Caco-2 (cell line): ENCODE results near the gene GCDH. TPM values are rescaled to one million over a fixed set of nuclear protein-coding genes. Genes with fewer than 3 reads are reported as not detected.

ENCODE experiments used
- BruUV-seq: library from RNA; stranded (reverse); fragments of 400-500 nt; replicated peaks from 2 replicates; lab custom pipeline; 2021; lab: Mats Ljungman, UMichigan
- CTCF ChIA-PET: fragments of 300-600 bp; sonication (Branson Sonifier 250); formaldehyde crosslinking; loops from one replicate; lab custom pipeline; 2022; ENCODE audit warnings: antibody characterized with exemption; lab: Charles Lee
- POLR2A ChIA-PET: fragments of 300-600 bp; sonication (Branson Sonifier 250); formaldehyde crosslinking; loops from one replicate; lab custom pipeline; 2022; ENCODE audit warnings: antibody characterized with exemption; lab: Charles Lee
- DNase-seq, 2 experiments: peaks; one replicate each; pipeline versions ENCODE4 v3.0.0 to v3.0.0-alpha.2; 2020 to 2022
- H3K27me3 ChIP-seq: replicated peaks from 2 replicates; pipeline ENCODE4 v1.6.0; 2011; ENCODE audit warnings: low read length; ENCODE audit not compliant: control insufficient read depth, insufficient read depth
- H3K36me3 ChIP-seq: 2 replicates; pipeline ENCODE4 v1.5.1; 2011; ENCODE audit warnings: low read length; ENCODE audit not compliant: control insufficient read depth, insufficient read depth
- H3K4me1 ChIP-seq: fragments of 250-450 bp; sonication (Bioruptor Pico); 2 replicates; pipeline ENCODE4 v1.5.1; 2020; ENCODE audit warnings: mild to moderate bottlenecking
- H3K4me3 ChIP-seq: 2 replicates; pipeline ENCODE4 v1.5.1; 2011; ENCODE audit warnings: low read depth, mild to moderate bottlenecking, control low read depth, low read length
- H3K9me3 ChIP-seq: fragments of 250-450 bp; sonication (Bioruptor Pico); 2 replicates; pipeline ENCODE4 v1.5.1; 2020; ENCODE audit warnings: mild to moderate bottlenecking, moderate library complexity
- H3K27ac Mint-ChIP-seq: one replicate; pipeline ENCODE4 v1.8.0; 2022; ENCODE audit warnings: mixed read lengths; ENCODE audit not compliant: unreplicated experiment
- H3K27me3 Mint-ChIP-seq: one replicate; pipeline ENCODE4 v1.8.0; 2022; ENCODE audit warnings: mixed read lengths; ENCODE audit not compliant: insufficient read depth, unreplicated experiment
- H3K36me3 Mint-ChIP-seq: one replicate; pipeline ENCODE4 v1.8.0; 2022; ENCODE audit warnings: mild to moderate bottlenecking, mixed read lengths; ENCODE audit not compliant: insufficient read depth, unreplicated experiment
- H3K4me1 Mint-ChIP-seq: one replicate; pipeline ENCODE4 v1.8.0; 2022; ENCODE audit warnings: low read depth, mixed read lengths; ENCODE audit not compliant: unreplicated experiment
- H3K4me3 Mint-ChIP-seq: one replicate; pipeline ENCODE4 v1.8.0; 2022; ENCODE audit warnings: mild to moderate bottlenecking, moderate library complexity, mixed read lengths; ENCODE audit not compliant: unreplicated experiment
- H3K9me3 Mint-ChIP-seq: one replicate; pipeline ENCODE4 v1.8.0; 2022; ENCODE audit warnings: mixed read lengths; ENCODE audit not compliant: unreplicated experiment
- intact Hi-C: fragments of 100-400 bp; cut with micrococcal nuclease; formaldehyde crosslinking; loops from one replicate; pipeline ENCODE4 v1.10.0; 2022; ENCODE audit not compliant: unreplicated experiment
- total RNA-seq: library from RNA; stranded (reverse); gene quantifications from 2 replicates; pipeline ENCODE4 v1.2.3, GENCODE V29; 2022
- TF ChIP-seq, protein P1 (sequence below), 2 experiments: fragments of 200-600 bp in 1 of 2; IDR thresholded peaks; 1 replicate in 1 of 2; 2 replicates in 1 of 2; pipeline versions ENCODE4 v1.5.1 to v1.8.0; 2011 to 2022; ENCODE audit warnings: antibody characterized with exemption in 1 of 2, control low read depth in 1 of 2, inconsistent platforms in 1 of 2, low read depth in 1 of 2, low read length in 1 of 2, mild to moderate bottlenecking in 1 of 2, moderate library complexity in 1 of 2; ENCODE audit not compliant: insufficient read depth in 1 of 2, severe bottlenecking in 1 of 2, unreplicated experiment in 1 of 2

The GCDH gene
- total RNA-seq, 1 experiment from 2014 or later: 31.4 TPM

DNA sequence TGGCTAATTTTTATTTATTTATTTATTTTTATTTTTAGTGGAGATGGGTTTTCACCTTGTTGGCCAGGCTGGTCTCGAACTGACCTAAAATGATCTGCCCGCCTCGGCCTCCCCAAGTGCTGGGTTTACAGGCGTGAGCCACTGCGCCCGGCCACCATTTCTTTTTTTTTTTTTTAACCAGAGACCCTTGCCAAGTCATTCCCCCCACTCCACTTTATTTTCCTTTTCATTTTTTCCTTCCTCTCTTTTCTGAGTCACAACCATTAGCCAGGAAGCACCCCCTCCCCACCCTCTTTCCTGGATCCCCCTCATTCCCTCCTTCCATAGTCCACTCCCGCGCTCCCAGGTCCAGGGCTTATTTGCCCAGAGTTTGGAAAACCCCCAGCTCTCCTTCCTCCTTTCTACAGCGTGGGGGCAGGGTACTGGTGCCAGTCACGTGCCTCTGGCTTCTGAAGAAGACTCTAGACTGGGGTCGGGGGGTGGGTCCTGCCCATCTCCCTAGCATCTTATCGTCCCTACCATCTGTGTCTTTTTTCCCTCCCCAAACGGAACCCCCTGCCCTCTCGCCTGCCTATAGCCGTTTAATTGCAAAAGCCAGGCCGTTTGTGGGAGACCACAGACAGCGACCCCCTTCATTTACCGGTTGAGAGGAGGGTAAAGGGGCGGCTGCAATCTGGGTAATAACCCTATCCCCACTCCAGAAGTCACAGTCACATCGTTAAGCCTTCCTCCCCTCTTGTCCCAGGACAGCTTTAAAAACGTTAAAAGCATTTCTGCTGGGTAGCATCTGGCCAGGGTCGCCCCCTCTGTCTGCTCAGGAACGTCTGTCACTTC lies 46.4 kb downstream of the GCDH start:
- Mint-ChIP-seq H3K9me3 (no peaks in the 10 kb centered on the region), H3K27ac (peak overlapping the region; percentile 97), H3K4me1 (peaks cover 21% of the 10 kb centered on the region), H3K4me3 (peak overlapping the region; percentile 97), H3K36me3 (peaks cover 64% of the 10 kb centered on the region), H3K27me3 (peaks cover 3% of the 10 kb centered on the region)
- DNase-seq: no peak
- H3K4me1 ChIP-seq: peaks cover 26% of the 10 kb centered on the region; the same call in 1 of the 2 replicates
- H3K9me3 ChIP-seq: no peaks in the 10 kb centered on the region
- TF ChIP-seq, protein P1, sequence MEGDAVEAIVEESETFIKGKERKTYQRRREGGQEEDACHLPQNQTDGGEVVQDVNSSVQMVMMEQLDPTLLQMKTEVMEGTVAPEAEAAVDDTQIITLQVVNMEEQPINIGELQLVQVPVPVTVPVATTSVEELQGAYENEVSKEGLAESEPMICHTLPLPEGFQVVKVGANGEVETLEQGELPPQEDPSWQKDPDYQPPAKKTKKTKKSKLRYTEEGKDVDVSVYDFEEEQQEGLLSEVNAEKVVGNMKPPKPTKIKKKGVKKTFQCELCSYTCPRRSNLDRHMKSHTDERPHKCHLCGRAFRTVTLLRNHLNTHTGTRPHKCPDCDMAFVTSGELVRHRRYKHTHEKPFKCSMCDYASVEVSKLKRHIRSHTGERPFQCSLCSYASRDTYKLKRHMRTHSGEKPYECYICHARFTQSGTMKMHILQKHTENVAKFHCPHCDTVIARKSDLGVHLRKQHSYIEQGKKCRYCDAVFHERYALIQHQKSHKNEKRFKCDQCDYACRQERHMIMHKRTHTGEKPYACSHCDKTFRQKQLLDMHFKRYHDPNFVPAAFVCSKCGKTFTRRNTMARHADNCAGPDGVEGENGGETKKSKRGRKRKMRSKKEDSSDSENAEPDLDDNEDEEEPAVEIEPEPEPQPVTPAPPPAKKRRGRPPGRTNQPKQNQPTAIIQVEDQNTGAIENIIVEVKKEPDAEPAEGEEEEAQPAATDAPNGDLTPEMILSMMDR (IDR thresholded peaks at IDR 0.05; ENCODE audit: insufficient read depth in 1 of 2, low read depth in 1 of 2, low read length in 1 of 2, severe bottlenecking in 1 of 2, unreplicated experiment in 1 of 2): no peak
- ChIA-PET POLR2A (interaction anchor here (0.5 to 1.2 kb wide), 4 partner anchors 9 to 46 kb away, joined by 3 to 14 read pairs (median 4); partner anchors contain the start of genes GCDH and SYCE2), CTCF (interaction anchor here (0.6 to 1.5 kb wide), 2 partner anchors 28 to 124 kb away, joined by 4 to 5 read pairs; no protein-coding TSS in a partner anchor)
- H3K36me3 ChIP-seq: peaks cover 14% of the 10 kb centered on the region
- H3K27me3 ChIP-seq: no peaks in the 10 kb centered on the region
- BruUV-seq: no TSS peak
- intact Hi-C loops: no loop called here
- peak overlapping the region; percentile 49 for H3K4me3 ChIP-seq

GRCh38 chr19:12937927-12938778 lies 47.2 kb downstream of the GCDH start, which contains the start of gene CALR:
Gene CALR, plus strand, starts transcription at chr19:12938609. Its CDS starts 71 bp downstream, at chr19:12938680.
- POLR2A ChIA-PET: interaction anchor here (0.9 to 1.2 kb wide), 3 partner anchors 8 to 47 kb away, joined by 3 to 14 read pairs (median 5); partner anchors contain the start of gene SYCE2
- BruUV-seq: no TSS peak
- H3K4me3 ChIP-seq: peak within 1 kb of the TSS; percentile 100
- peaks cover 3% of the 10 kb centered on the region for H3K27me3 Mint-ChIP-seq
- no peaks in the 10 kb centered on the region for H3K27me3 ChIP-seq
- H3K27ac Mint-ChIP-seq: peak within 1 kb of the TSS; percentile 97
- CTCF ChIA-PET: interaction anchor here (1.5 kb wide), 1 partner anchor 27 kb away, joined by 5 read pairs; no protein-coding TSS in a partner anchor
- H3K36me3 Mint-ChIP-seq: peaks cover 64% of the 10 kb centered on the region
- H3K4me3 Mint-ChIP-seq: peak within 1 kb of the TSS; percentile 97
- H3K9me3 ChIP-seq: no peaks in the 10 kb centered on the region
- H3K9me3 Mint-ChIP-seq: no peaks in the 10 kb centered on the region
- DNase-seq: peak; percentile 99
- peaks cover 23% of the 10 kb centered on the region; the same call in 1 of the 2 replicates for H3K4me1 ChIP-seq
- peaks cover 12% of the 10 kb centered on the region for H3K4me1 Mint-ChIP-seq
- intact Hi-C loops: loop anchor here (1.0 kb wide), 1 partner anchor 19 kb away; the partner anchor contains the start of gene SYCE2
- peaks cover 14% of the 10 kb centered on the region for H3K36me3 ChIP-seq
- TF ChIP-seq, protein P1 (IDR thresholded peaks at IDR 0.05; ENCODE audit: insufficient read depth in 1 of 2, low read depth in 1 of 2, low read length in 1 of 2, severe bottlenecking in 1 of 2, unreplicated experiment in 1 of 2): no peak
